Measurements from ENCODE around the gene TIMD4.

DNA sequence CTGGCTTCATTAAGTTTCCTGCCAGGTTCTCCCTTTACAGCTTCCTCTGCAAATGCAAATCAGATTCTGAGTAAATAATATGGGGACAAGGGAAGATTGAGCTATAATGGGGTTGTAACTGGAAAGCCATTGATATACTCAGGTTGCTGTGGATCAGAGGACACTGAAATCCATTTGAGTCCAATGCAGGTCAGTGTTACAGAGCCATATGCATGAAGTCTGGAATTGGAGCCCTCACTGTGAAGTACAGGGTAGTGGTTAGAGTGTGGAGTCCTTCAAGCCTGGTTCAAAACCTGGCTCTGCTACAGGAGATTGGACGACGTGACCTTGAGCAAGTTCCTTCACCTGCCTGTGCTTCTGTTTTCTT, 48.7 kb downstream of the TIMD4 start:
- TF ChIP-seq, protein P1, sequence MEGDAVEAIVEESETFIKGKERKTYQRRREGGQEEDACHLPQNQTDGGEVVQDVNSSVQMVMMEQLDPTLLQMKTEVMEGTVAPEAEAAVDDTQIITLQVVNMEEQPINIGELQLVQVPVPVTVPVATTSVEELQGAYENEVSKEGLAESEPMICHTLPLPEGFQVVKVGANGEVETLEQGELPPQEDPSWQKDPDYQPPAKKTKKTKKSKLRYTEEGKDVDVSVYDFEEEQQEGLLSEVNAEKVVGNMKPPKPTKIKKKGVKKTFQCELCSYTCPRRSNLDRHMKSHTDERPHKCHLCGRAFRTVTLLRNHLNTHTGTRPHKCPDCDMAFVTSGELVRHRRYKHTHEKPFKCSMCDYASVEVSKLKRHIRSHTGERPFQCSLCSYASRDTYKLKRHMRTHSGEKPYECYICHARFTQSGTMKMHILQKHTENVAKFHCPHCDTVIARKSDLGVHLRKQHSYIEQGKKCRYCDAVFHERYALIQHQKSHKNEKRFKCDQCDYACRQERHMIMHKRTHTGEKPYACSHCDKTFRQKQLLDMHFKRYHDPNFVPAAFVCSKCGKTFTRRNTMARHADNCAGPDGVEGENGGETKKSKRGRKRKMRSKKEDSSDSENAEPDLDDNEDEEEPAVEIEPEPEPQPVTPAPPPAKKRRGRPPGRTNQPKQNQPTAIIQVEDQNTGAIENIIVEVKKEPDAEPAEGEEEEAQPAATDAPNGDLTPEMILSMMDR (conservative IDR thresholded peaks at IDR 0.05 in 1 of 2, IDR thresholded peaks at IDR 0.05 in 1 of 2; ENCODE audit: low read depth in 1 of 2, low read length in 2 of 2) = no peak
- TF ChIP-seq EZH2 (IDR thresholded peaks at IDR 0.05; ENCODE audit: low read length, missing control alignments) = no peak

Measured in fibroblast of lung (primary cell).